HG03280 (cell line): ENCODE measurements around the gene ATP11A.
"Not testable (repeated sequence)": the region's sequence is repeated elsewhere in the genome, so short reads cannot be mapped to it uniquely, and the experiment has no call there.

Experiments used
- ATAC-seq: cut with Tn5 transposase; IDR thresholded peaks from one replicate; pipeline ENCODE4 v1.9.1; 2021; ENCODE audit warnings: mild to moderate bottlenecking, moderate library complexity; ENCODE audit not compliant: unreplicated experiment

ATP11A gene

DNA sequence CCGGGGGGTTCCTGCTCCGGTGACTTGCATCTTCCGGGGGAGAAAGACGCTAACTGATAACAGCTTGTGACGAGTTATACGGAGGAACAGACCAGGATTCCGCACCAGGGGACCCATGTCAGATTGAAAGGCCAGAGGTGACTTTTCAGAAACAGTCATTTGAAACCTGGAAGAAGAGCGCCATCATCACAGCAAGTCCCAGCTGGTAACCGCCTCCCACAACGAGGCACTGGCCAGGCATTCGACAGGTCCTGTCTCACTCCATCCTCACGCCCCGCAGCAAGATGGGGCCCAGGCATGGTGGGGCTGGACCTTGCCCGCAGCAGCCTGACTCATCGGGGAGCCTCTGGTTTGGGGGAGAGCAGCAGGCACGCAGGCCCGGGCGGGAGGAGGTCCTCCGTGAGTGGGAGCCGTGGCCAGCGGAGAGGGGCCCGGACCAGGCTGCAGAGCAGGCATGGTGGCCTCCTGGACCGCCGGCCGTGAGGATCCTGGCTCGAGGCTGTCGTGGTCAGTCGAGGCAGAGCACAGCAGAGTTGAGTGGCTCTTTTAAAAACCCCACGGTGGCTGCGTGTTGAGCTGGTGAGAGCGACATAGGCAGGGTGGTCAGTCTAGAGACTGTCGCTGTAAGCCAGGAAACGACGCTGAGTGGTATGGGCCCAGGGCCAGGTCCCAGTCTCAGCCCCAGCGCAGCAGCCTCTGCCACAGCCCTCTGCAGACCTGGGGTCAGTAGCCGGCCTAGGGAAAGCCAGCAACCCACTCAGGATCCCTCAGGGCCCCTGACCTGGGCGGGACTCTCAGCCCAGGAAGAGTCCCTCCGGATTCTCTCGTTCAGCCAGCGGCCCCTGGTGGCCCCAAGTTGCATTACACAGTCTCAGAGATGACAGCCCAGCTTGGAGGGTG lies 184.3 kb downstream of the ATP11A start:
- ATAC-seq: peak; percentile 89

GRCh38 chr13:112874751-112875300 lies 185.0 kb downstream of the ATP11A start:
- no peak for ATAC-seq

GRCh38 chr13:112875627-112876026 lies 185.8 kb downstream of the ATP11A start:
- no peak for ATAC-seq

DNA sequence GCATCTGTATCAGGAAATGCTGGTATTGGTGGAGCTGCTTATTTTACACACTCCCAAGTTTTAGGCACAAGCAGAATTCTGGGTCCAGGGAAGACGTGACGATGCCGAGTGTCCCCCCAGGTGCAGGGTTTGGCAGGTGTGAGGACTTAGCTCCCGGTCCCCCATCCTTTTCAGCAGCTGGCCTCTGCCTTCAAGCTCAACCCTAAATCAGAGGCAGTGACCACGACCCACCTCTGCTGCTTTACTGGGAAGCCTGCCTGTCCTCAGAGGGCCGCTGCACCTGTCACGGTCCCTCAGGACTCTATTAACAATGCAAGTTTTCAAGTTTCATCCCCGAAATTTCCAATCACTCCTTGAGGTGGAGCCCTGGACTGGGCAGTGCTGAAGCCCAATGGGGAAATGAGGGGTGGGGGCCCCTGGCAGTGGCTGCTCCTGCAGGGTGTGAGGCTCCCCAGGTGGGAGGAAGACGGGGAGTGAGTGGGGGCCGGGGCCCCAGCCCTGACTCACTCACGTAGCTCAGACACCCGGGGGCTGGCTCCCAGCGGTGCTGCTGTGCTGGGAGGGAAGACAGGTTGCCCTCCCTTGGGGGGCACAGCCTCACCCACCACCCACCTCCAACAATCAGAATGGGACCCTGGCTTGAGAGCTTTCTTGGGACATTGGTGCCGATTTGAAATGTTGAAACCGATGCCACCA lies 186.6 kb downstream of the ATP11A start:
- ATAC-seq: no peak

DNA sequence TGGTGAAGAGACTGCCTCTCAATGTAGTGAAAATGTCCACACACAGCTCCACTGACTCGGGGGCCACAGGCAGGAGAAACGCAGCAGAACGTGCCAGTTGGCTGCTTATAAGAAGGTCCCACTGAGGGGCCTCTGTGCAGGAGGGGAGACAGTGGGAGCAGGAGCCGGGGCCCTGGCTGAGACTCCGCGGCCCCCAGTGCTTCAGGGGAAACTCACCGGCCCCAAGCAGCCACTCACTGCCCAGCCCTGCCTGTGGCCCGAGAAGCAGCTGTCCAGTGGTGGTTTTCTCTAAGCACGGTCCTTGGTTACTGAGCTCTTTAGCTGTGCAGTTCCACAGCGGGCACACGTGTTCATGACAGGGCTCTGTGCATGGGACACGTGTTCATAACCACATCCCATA lies 187.2 kb downstream of the ATP11A start:
- no peak for ATAC-seq

GRCh38 chr13:112877539-112877938 lies 187.7 kb downstream of the ATP11A start:
- no peak for ATAC-seq

DNA sequence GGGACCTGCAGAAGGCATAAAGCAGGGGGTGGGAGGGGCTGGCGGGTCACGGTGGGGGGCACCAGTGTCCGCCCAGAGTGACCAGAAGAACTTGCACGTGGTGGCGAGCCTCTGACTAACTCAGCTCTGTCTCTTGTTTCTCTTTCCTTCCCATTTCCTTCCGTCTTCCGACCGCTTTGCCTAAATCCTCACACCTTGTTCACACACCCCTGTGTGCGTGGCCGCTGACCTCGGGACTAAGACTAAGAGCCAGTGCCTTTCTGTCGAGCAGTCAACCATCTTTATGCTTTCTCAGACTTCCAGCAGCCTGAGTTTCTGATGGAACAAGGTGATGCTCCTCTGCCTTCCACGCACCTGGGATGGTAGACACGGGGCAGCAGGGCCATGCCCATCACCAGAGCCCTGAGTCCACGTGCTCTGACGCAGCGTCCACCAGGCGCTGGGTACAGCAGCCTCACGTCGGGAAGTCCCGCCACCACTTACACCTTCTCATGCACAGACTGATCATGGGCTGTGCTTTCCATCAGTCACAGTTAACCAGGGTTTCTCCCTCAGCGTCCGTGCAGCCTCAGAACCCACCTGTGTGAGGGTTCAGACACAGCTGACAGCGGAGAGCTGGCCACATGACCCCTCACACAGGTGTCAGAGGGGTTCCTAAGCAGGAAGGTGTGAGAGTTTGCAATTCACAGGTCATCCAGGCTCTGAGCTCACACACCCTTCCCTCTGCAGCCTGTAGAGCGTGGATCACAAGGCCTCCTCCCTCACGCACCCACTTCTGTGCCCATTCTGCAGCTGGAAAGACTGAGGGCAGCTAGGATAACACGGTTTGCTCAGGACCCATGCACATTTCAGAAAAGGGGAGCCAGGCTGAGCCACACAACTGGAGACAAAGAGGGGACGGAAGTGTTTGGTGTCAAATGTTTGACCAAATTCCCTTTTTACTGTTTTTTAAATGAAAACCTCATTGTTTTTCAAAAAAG lies 188.4 kb downstream of the ATP11A start:
- ATAC-seq: no peak

DNA sequence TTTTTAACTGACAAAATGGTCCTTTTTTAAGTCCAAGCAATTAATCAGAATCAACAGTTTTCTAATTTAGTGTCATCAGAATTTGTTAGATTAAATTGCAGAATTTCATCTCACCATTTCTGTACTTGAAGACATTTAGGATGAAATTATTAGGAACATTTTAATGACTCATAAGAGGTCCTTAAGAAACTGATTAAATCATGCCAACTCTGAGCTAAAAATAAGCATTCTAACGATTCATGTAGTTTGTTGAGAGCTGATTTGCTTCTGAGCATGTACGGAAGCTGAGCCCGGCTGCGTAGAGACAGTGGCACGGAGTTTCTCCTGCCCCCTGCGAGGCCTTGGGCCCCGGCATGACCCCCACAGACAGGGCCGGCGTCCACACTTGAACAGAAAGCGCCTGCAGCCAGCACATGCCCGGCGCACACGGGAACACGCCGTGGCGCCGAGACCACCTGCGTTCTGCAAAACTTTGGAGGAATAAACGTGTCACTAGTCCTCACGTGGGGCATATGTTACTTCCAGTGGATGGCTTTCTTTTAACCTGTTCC lies 189.5 kb downstream of the ATP11A start:
- ATAC-seq: no peak

GRCh38 chr13:112880221-112880641 lies 190.4 kb downstream of the ATP11A start:
- no peak for ATAC-seq

- ATAC-seq: no peak
Measured at GRCh38 chr13:112880976-112881540, 191.2 kb downstream of the ATP11A start.

DNA sequence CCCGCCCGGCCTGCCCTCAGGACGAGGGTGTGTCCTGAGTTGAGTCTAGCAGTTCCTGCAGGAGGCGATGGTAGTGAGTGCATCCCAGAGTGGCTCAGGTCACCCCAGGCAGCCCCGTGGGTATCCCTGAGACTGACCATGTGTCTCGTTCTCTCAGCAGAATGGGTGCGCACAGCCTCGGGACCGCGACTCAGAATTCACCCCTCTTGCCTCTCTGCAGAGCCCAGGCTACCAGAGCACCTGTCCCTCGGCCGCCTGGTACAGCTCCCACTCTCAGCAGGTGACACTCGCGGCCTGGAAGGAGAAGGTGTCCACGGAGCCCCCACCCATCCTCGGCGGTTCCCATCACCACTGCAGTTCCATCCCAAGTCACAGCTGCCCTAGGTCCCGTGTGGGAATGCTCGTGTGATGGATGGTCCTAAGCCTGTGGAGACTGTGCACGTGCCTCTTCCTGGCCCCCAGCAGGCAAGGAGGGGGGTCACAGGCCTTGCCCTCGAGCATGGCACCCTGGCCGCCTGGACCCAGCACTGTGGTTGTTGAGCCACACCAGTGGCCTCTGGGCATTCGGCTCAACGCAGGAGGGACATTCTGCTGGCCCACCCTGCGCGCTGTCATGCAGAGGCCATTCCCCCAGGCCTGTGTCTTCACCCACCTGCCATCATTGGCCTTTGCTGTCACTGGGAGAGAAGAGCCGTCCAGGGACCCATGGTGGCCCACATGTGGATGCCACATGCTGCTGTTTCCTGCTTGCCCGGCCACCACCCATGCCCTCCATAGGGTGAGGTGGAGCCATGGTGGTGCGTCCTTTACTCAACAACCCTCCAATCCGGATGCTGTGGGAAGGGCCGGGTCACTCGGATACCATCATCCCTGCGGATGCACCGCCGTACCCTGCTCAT lies 192.1 kb downstream of the ATP11A start:
- no peak for ATAC-seq

- no peak for ATAC-seq
Measured at GRCh38 chr13:112882555-112883024, 192.8 kb downstream of the ATP11A start.

- ATAC-seq: no peak
Measured at GRCh38 chr13:112883241-112883945, 193.6 kb downstream of the ATP11A start.

DNA sequence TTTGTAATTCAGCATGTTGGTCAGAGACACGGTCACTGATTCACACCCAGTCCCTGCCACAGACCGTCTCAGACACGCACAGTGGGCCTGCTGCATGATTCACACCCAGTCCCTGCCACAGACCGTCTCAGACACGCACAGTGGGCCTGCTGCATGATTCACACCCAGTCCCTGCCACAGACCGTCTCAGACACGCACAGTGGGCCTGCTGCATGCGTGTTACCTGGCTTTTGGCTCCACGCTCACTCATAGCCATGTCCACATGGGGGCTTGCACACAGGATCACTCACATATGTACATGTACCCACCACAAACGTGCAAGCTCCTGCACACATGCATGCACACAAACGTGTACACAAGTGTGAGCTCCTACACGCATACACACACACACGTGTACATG lies 194.9 kb downstream of the ATP11A start:
- ATAC-seq: not testable (repeated sequence)

DNA sequence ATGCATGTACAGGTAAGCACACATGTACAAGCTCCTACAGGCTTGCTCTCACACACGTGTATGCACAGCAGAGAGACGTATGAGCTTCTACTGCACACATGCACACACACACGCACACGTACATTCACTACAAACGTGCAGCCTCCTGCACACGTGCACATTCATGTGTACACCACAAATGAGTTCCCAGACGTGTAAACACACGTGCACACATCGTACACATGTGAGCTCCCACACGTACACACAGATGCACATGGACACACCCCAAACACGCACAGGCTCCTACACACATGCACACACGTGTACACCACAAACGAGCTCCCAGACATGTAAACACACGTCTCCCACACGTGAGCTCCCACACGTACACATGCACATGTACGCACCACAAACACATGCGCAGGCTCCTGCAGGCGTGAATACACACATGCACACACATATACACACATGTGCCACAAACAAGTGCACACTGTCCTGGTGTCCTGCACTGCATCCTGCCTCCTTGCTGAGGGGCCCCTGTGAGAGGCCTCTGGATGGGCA lies 195.5 kb downstream of the ATP11A start:
- ATAC-seq: no peak

DNA sequence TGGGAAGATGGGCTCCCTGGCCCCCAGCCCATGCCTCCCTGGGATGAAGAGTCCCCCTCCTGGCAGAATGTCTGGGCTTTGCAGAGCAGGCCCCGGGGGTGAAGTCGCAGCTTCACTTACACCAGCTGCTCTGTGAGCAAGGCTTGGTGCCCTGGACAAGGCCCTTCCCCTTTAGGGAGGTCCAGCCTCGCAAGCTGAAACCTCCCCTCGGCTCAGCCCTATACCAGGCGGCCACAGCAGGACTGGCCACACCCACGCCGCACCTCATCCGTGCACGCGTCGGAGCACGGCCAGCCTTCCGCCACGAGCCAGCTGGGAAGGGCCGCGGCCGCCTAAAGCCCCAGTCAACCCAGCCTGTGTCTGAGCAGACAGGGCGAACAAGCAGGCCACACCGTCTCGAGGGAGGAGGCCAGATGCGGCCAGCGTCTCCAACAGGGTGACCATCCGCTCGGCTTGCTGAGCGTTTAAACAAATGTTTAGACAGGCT lies 196.0 kb downstream of the ATP11A start:
- no peak for ATAC-seq

- no peak for ATAC-seq
Measured at GRCh38 chr13:112887151-112887550, 197.3 kb downstream of the ATP11A start.

DNA sequence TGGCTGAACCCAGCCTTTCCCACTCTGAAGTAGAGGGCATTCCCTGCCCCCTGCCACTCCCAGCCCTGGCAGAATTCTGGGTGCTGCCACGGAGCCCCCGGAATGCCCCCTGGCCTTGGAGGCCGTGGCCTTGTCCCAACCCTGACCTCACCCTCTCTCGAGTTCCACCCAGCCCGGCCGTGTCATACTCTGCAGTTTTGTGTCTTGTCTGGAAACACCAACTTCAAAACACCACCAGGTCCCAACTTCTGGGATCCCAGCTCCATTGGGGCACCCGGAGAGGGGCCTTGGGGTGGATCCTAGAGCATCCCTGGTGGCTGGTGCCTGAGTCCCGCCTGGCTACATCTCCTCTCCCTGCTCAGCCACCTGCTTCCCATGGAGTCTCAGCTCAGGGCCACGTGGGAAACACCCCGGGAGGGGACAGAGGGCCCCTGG lies 197.7 kb downstream of the ATP11A start:
- no peak for ATAC-seq
